ENCODE measurements around the gene CD27.
"Not testable (repeated sequence)": the region's sequence is repeated elsewhere in the genome, so short reads cannot be mapped to it uniquely, and the experiment has no call there.

CD27 gene

DNA sequence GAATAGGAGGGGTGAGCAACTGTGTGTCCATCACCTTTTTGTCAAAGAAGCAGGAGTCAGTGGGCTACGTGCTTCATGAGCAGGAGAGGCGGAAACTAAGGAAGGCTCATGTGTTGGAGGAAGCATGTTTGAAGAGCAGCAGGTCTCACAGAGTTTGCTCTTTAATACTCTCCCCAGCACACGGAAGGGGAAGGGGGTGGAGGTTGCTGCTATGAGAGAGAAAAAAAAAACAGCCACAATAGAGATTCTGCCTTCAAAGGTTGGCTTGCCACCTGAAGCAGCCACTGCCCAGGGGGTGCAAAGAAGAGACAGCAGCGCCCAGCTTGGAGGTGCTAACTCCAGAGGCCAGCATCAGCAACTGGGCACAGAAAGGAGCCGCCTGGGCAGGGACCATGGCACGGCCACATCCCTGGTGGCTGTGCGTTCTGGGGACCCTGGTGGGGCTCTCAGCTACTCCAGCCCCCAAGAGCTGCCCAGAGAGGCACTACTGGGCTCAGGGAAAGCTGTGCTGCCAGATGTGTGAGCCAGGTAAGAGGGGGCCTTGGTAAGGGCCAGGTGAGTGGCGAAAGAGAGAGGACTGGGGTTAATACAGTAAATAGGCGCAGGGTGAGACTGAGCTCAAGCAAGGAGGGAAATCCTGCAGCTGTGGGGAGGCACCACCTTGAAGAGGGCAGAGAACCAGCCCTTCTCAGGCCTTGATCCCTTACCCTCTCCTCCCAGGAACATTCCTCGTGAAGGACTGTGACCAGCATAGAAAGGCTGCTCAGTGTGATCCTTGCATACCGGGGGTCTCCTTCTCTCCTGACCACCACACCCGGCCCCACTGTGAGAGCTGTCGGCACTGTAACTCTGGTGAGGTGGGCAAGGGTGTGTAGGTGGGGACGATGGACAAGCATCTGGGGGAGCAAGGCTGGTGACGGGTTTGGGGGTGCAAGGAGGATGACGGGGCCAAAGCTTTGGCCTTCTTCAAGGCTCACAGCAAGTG, at the start of gene CD27:
TSS of gene CD27 (plus strand) at position 252 of the 985 bp plus-strand sequence. CDS start at position 393, 141 bp downstream.
- DNase-seq (ENCODE audit: low read depth in 3 of 3, low spot score in 1 of 3) = no peak

GRCh38 chr12:6396031-6396430, 48.7 kb upstream of the CD27 start:
- DNase-seq (ENCODE audit: low read depth in 3 of 3, low spot score in 1 of 3) = no peak

GRCh38 chr12:6399884-6400644, 44.7 kb upstream of the CD27 start:
- no peak for DNase-seq (ENCODE audit: low read depth in 3 of 3, low spot score in 1 of 3)

DNA sequence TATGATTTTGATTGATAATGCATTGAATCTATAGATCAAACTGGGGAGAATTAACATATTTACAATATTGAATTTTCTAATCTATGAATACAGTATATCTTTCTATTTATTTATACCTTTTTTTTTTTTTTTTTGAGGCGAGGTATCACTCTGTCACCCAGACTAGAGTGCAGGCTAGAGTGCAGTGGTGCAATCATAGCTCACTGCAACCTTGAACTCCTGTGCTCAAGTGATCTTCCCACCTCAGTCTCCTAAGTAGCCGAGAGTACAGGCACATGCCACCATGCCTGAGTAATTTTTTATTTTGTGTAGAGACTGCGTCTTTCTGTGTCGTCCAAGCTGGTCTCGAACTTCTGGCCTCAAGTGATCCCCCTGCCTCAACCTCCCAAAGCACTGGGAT, 40.4 kb upstream of the CD27 start:
- no peak for DNase-seq (ENCODE audit: low read depth in 3 of 3, low spot score in 1 of 3)

GRCh38 chr12:6405963-6406362, 38.8 kb upstream of the CD27 start:
- no peak for DNase-seq (ENCODE audit: low read depth in 3 of 3, low spot score in 1 of 3)

DNA sequence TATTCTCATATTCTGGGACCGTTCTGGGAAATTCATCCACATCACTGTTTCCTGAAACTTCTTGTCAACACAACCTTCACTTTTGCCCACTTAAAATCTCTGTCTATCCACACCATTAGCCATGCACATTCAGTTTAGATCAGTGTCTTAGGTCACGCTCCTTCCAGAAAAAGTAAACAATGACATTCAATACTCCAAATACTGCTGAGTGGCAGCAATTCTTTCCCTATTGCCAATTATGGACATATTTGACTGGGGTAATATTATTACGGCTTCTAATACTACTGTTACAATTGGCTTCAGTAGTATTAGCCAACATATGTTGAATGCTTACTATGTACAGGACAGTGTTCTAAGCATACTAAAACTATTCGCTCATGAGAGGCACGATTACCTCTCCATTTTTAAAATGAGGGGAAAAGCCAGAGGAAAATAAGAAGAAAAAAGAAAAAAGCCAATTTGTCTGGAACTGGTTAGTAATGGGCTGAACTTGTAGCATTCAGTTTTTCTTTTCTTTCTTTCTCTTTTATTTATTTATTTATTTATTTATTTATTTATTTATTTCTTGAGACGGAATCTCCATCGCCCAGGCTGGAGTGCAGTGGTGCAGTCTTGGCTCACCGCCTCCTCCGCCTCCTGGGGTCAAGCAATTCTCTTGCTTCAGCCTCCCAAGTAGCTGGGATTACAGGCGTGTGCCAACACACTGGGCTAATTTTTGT, 37.4 kb upstream of the CD27 start:
- no peak for DNase-seq (ENCODE audit: low read depth in 3 of 3, low spot score in 1 of 3)

- no peak for DNase-seq (ENCODE audit: low read depth in 3 of 3, low spot score in 1 of 3)
Measured at GRCh38 chr12:6416596-6416995, 28.2 kb upstream of the CD27 start.

- no peak for DNase-seq (ENCODE audit: low read depth in 3 of 3, low spot score in 1 of 3)
Measured at GRCh38 chr12:6418796-6419195, 26.0 kb upstream of the CD27 start.

GRCh38 chr12:6420364-6420763, 24.4 kb upstream of the CD27 start:
- DNase-seq (ENCODE audit: low read depth in 3 of 3, low spot score in 1 of 3) = no peak

DNA sequence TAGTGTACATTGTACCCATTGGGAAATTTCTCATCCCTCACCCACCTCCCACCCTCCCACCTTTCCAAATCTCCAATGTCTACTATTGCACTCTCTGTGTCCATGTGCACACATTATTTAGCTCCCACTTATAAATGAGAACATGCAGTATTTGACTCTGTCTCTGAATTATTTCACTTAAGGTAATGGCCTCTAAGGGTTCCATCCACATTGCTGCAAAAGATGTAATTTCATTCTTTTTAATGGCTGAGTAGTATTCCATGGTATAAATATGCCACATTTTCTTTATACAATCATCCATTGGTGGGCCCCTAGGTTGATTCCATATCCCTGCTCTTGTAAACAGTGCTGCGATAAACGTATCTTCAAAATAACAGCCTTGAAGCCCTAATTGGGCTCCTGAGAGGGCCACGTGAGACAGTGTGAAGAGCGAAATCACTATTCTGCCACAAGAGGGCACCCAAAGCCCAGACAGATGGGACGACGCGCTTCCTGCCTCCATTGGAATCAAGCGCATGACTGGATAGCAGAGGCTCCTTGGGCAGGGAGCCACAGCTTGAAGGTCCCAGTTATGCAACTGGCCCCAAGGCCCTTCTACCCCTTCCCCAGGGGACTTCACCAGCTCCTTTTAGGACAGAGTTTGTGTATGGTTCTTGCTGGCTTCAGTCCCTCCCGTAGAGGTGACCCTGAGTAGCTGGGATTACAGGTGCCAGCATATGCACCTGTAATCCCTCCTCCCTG, 21.3 kb upstream of the CD27 start:
- peak; percentile 42 to 60 (median 60) for DNase-seq (ENCODE audit: low read depth in 3 of 3, low spot score in 1 of 3)

GRCh38 chr12:6424008-6424347, 20.8 kb upstream of the CD27 start:
- no peak for DNase-seq (ENCODE audit: low read depth in 3 of 3, low spot score in 1 of 3)

GRCh38 chr12:6424866-6425265, 19.9 kb upstream of the CD27 start:
- no peak for DNase-seq (ENCODE audit: low read depth in 3 of 3, low spot score in 1 of 3)

DNA sequence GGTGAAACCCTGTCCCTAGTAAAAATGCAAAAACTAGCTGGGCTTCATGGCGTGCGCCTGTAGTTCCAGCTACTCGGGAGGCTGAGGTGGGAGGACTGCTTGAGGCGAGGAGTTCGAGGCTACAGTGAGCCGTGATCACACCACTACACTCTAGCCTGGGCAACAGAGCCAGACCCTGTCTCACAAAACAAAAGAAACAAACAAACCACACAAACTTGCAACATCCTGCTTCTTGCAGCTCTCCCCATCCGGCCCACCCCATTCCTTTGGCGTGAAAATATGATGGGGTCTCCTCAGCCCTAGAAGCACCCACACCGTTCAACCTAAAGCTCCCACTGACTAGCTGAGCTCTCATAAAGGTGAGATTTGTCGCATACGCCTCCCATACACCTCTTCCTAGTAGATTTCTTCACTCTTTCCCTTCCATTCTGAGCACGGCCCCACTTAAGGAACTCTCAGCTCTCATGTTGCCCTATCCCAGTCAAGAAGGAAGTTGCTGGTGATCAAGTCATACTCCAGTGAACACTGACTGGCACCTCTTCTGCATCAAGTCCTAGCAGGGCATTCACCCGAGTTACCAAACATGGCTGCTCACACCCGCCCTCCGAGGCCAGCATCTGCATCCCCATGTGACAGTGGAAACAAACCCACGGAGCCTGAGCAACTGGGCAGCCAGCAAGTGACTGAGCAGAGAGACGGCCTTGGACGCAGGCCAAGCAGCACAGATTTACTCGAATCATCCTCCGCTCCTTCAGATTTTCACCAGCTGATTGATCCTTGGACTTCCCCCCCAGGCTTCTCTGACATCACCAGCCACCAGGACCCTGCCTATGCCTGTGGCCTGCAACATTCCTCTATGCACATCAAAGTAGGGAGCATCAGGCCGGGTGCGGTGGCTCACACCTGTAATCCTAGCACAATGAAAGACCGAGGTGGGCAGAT, 18.9 kb upstream of the CD27 start:
- no peak for DNase-seq (ENCODE audit: low read depth in 3 of 3, low spot score in 1 of 3)

DNA sequence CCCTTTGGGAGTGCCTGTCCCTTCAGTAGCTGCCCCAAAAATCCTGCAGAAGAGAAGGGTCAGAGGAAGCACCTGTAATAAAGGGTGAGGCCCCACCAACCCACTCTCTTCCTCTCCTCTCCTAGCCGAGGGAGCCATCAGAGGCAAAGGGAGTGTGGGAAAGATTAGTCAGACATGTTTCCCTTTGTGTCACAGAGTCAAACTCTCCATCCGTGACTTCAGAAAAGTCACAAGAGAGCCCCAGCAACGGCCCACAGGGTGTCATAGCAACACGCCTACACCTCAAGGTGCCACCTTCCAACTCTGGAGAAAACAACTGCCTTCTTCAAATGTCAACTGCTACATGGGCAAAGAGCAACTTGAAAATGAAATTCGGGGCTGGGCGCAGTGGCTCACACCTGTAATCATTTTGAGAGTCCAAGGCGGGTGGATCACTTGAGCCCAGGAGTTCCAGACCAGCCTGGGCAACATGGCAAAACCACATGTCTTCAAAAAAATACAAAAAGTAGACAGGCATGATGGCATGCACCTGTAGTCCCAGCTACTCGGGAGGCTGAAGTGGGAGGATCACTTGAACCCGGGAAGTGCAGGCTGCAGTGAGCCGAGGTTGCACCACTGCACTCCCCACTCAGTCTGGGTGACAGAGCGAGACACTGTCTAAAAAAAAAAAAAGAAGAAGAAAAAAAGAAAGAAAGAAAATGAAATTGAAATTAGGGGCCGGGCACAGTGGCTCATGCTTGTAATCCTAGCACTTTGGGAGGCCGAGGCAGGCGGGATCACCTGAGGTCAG, 17.7 kb upstream of the CD27 start:
- peak; percentile 71 to 80 (median 72) for DNase-seq (ENCODE audit: low read depth in 3 of 3, low spot score in 1 of 3)

DNA sequence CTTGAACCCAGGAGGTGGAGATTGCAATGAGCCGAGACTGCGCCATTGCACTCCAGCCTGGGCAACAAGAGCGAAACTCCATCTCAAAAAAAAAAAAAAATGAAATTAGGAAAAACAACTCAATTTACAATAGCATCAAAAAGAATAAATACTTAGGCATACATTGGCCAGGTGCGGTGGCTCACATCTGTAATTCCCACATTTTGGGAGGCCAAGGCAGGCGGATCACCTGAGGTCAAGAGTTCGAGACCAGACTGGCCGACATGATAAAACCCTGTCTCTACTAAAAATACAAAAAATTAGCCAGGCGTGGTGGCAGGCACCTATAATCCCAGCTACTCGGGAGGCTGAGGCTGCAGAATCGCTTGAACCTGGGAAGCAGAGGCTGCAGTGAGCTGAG, 17.0 kb upstream of the CD27 start:
- DNase-seq (ENCODE audit: low read depth in 3 of 3, low spot score in 1 of 3) = not testable (repeated sequence)

DNA sequence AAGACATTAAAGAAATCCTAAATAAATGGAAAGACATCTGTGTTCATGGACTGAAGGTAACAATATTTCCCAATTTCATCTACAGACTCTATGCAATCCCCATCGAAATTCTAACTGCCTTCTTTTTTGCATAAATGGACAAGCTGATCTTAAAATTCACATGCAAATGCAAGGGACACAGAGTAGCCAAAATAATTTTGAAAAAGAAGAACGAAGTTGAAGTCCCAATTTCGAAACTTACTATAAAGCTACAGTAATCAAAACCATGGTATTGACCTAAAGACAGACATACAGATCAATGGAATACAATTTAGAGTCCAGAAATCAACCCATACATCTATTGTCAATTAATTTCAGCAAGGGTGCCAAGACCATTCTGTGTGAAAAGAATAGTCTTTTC, 16.4 kb upstream of the CD27 start:
- DNase-seq (ENCODE audit: low read depth in 3 of 3, low spot score in 1 of 3) = no peak

DNA sequence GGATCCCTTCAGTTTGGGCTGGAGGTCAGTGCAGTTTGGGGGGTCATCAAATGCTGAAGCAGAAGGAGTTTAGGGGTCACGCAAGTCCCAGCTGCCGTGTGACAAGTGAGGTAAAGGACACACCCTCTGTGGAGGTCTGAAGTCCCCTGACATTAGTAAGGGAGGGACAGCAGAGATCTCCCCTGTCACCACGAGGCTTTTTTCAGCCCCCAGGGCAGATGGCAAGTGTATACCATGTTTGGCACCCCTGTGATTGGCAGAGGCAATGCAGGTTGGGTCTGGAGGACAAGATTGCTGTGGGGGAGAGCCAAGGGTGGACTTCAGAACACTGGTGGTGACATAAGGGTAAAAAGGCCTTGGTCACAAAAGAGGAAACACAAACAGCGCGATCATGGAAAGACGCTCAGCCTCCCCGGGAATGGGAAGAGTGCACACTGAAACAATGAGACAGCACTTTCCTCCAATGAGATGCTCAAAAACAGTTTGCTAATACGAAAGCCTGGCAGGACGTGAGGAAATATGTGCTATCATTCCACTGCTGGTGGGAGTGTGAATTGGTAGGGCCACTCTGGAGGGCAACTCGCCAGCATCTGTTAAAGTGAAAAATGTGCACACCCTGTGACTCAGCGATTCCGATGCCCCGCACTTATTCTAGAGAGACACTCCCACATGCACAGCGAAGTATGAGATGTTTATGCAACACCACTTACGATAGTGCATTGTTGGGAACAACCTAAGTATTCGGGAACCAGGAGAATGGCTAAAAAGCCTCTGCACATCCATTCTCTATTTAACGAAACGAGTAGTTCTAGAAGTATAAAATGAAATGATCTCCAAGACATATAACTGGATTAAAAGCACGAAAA, 14.4 kb upstream of the CD27 start:
- DNase-seq (ENCODE audit: low read depth in 3 of 3, low spot score in 1 of 3) = no peak

- DNase-seq (ENCODE audit: low read depth in 3 of 3, low spot score in 1 of 3) = no peak
Measured at GRCh38 chr12:6432991-6433390, 11.8 kb upstream of the CD27 start.
